ENCODE results near the gene BMERB1. TPM values are rescaled to one million over a fixed set of nuclear protein-coding genes. Genes with fewer than 3 reads are reported as not detected.

The BMERB1 gene
- total RNA-seq, 2 donors from 2014 or later, result 1.8 to 3.0 TPM

GRCh38 chr16:15635926-15636325, 201.5 kb downstream of the BMERB1 start:
- DNase-seq, result no peak
- Mint-ChIP-seq H3K4me1 (peaks cover 41% of the 10 kb centered on the region), H3K27me3 (no peaks in the 10 kb centered on the region), H3K4me3 (peak overlapping the region; percentile 81), H3K27ac (peak overlapping the region; percentile 98), H3K36me3 (ENCODE audit: low read depth) (peaks cover 12% of the 10 kb centered on the region)
- no peaks in the 10 kb centered on the region for H3K9me3 ChIP-seq (ENCODE audit: control insufficient read depth, low read length, poor library complexity, severe bottlenecking)
- ATAC-seq, result no peak

- H3K36me3 Mint-ChIP-seq (ENCODE audit: low read depth), result peaks cover 12% of the 10 kb centered on the region
- peak overlapping the region; percentile 98 for H3K27ac Mint-ChIP-seq
- no peaks in the 10 kb centered on the region for H3K27me3 Mint-ChIP-seq
- no peaks in the 10 kb centered on the region for H3K9me3 ChIP-seq (ENCODE audit: control insufficient read depth, low read length, poor library complexity, severe bottlenecking)
- peak overlapping the region; percentile 81 for H3K4me3 Mint-ChIP-seq
- ATAC-seq (peak; percentile 90), DNase-seq (no peak)
- H3K4me1 Mint-ChIP-seq, result peaks cover 45% of the 10 kb centered on the region
Measured at GRCh38 chr16:15636392-15636873, 202.0 kb downstream of the BMERB1 start.

Other genes starting within 250 kb of the BMERB1 start
- gene NPIPA5, start 56.3 kb upstream of the BMERB1 start, total RNA-seq, result 10 to 100 TPM; 12.3 to 13.9 TPM
- not detected for gene MPV17L, start 38.8 kb upstream of the BMERB1 start, total RNA-seq
- gene MARF1, start 208.6 kb downstream of the BMERB1 start, total RNA-seq, result 100 to 1,000 TPM; 159 to 164 TPM
- 100 to 1,000 TPM; 122 to 123 TPM for gene NDE1, start 215.7 kb downstream of the BMERB1 start, total RNA-seq

All from T-helper 17 cell (primary cell).